LNCAP (cell line): Measurements from ENCODE around the gene CCDC59.

Experiments used
- TF ChIP-seq, protein P1 (sequence below): fragments of 450-650 bp; IDR thresholded peaks from 2 replicates; pipeline ENCODE4 v1.5.1; 2017; ENCODE audit warnings: mild to moderate bottlenecking

CCDC59 gene

DNA sequence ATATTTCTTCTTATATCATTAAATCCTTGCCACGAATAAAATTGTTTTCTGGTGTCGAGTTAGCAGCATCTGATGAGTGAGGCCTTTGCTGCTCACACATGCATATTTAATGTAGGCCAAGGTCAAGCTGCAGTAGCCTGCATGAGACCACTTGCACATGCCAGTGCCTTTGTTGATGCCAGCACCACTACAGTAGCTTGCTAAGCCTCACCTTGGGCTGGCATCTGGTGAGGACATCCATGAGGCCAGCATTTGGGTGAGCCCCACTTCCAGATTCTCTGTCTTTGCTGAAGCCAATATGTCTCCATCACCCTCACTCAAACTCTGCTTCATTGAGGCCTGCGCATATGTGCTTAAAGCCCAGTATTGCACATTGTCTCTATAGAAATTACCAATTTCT lies 8.0 kb downstream of the CCDC59 start:
- TF ChIP-seq, protein P1, sequence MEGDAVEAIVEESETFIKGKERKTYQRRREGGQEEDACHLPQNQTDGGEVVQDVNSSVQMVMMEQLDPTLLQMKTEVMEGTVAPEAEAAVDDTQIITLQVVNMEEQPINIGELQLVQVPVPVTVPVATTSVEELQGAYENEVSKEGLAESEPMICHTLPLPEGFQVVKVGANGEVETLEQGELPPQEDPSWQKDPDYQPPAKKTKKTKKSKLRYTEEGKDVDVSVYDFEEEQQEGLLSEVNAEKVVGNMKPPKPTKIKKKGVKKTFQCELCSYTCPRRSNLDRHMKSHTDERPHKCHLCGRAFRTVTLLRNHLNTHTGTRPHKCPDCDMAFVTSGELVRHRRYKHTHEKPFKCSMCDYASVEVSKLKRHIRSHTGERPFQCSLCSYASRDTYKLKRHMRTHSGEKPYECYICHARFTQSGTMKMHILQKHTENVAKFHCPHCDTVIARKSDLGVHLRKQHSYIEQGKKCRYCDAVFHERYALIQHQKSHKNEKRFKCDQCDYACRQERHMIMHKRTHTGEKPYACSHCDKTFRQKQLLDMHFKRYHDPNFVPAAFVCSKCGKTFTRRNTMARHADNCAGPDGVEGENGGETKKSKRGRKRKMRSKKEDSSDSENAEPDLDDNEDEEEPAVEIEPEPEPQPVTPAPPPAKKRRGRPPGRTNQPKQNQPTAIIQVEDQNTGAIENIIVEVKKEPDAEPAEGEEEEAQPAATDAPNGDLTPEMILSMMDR, result no peak

DNA sequence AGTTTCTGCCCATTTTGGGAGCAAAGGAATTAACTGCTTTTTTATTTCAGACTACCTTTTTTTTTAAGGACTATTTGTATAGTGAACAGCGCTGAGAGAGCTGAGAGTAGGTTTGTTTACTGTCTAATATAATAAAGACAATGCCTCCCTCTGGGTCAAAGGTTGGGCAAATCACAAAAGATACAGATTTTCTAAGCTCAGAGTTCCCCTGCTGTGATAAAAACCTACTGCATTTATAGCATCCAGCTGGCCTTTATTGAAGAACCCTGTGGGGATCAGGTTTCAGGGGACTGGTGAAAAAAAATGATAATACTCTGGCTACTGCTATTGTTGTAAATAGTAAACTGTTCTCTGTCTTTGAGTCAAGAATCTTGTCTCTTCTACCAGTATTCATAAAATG lies 28.7 kb downstream of the CCDC59 start:
- TF ChIP-seq, protein P1, result no peak

DNA sequence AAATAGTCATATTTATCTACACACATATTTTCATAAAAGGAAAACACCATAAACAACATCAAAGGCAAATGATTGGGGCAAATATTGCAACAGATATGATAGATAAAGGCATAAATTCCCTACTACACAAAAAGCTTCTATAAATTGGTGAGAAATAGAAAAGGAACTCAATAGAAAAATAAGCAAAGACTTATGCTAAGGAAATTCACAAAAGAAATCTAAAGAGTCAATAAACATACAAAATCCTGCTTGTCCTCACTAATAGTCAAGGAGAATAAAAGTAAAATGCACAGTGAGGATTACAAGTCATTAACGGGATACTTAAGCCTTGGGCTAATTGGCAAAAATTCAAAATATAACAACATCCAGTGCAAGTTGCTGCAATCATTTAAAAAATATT lies 30.3 kb downstream of the CCDC59 start:
- TF ChIP-seq, protein P1, result no peak

DNA sequence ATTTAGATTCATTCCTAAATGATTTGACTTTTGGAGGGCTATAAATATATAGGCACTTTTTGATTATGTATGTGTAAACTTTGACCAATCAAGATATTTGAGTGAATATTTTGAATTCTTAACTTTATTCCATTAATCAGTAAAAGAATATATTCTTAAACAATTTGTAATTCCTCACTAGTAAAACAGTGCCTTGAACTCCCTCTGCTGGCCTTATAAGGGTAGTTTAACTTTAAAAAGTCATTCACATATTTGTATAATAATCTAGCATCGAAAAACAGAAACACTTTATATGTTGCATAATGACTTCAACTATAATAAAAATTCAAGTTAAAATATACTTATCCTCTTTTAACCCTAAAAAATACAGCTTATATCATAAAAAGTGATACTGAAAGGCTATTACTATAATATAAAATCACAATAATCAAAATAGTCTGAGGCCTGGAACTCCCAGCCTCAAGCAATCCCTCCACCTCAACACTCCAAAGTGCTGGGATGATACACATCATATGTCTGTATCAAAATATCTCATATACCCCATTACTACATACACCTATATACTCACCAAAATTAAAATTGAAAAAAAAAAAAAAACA lies 31.2 kb downstream of the CCDC59 start:
- TF ChIP-seq, protein P1, result peak; percentile 67

DNA sequence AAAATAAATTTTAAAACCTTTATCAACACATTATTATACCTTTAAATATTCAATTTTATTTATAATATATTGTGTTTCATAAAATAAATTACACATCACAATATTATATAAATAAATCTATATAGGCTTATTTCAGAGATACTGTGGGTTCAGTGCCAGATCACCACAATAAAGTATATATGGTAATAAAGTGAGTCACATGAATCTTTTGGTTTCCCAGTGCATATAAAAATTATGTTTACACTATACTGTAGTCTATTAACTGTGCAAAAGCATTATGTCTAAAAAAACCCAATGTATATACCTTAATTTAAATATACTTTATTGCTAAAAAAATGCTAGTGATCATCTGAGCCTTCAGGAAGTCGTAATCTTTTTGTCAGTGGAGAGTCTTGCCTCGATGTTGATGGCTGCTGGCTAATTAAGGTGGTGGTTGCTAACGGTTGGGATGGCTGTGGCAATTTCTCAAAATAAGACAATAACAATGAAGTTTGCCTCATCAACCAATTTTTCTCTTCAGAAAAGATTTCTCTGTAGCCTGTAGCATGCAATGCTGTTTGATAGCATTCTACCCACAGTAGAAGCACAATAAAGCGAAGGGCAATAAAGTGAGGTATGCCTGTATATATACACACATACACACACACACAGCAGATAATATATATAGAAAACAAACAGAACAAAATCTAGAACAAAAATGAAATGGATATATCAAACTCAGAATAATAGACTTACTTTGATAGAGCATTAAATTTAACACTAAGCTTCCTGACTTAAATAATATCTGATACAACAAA lies 32.4 kb downstream of the CCDC59 start:
- TF ChIP-seq, protein P1, result no peak

DNA sequence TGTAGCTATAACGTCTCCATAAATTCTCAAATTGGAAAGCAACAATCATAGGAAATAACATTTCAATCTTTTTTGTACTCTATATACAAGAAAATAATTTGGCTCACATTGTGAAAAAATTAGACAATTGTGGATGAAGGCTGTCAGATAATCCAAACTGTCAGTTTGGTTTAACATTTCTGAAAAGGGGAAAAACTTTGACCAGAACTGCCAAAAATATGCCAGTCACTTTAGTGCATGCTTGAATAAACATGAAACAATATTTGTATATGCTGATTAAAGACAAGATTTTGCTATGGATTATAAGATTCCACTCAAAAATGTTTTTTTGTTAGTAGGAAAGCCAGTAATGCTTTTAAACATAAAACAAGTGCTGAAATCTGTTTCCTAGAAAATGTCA lies 38.9 kb downstream of the CCDC59 start:
- TF ChIP-seq, protein P1, result no peak

DNA sequence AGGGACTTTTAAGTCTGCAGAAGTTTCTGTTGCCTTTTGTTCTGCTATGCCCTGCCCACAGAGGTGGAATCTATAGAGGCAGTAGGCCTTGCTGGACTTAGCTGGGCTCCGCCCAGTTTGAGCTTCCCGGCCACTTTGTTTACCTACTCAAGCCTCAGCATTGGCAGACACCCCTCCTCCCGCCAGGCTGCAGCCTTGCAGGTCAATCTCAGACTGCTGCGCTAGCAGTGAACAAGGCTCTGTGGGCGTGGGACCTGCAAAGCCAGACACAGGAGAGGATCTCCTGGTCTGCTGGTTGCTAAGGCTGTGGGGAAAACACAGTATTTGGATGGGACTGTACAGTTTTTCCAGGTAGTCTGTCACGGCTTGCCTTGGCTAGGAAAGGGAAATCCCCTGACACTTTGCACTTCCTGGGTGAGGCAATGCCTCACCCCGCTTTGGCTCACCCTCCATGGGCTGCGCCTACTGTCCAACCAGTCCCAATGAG lies 43.7 kb downstream of the CCDC59 start:
- TF ChIP-seq, protein P1, result no peak
